H1 (cell line): ENCODE results near the gene SIT1. TPM values are rescaled to one million over a fixed set of nuclear protein-coding genes. Genes with fewer than 3 reads are reported as not detected.

ENCODE experiments used
- BACH1 ChIP-seq: IDR thresholded peaks from 2 replicates; pipeline ENCODE4 v1.6.1; 2012; ENCODE audit warnings: low read length, improper control_type of control experiment
- CREB1 ChIP-seq: IDR thresholded peaks from 2 replicates; pipeline ENCODE4 v1.6.1; 2012; ENCODE audit warnings: inconsistent platforms
- RXRA ChIP-seq: IDR thresholded peaks from 2 replicates; pipeline ENCODE4 v1.6.1; 2011; ENCODE audit warnings: low read depth, mild to moderate bottlenecking, low read length, moderate library complexity; ENCODE audit not compliant: insufficient read depth
- TAF1 ChIP-seq: IDR thresholded peaks from 2 replicates; pipeline ENCODE4 v1.6.1; 2011; ENCODE audit warnings: mild to moderate bottlenecking, low read depth, low read length
- polyA plus RNA-seq, 7 experiments: library from polyadenylated mRNA; depleted of rRNA in 3 of 7; stranded (reverse) in 5 of 7; unstranded in 2 of 7; fragments of >200 nt in 5 of 7; fragments of 200-250 nt in 2 of 7; gene quantifications; 1 replicate in 5 of 7; 2 replicates in 1 of 7; 4 replicates in 1 of 7; pipeline versions ENCODE4 v1.2.1 to v1.2.3, GENCODE V29; 2011 to 2013; ENCODE audit warnings: missing spikeins in 2 of 7, mixed read lengths in 2 of 7
- total RNA-seq: library from RNA; stranded (reverse); fragmentation: NEBNext Ultra II Directional; extraction: Animal tissue kit (Norgen Biotek cat#: 25700); gene quantifications from 2 replicates; pipeline ENCODE4 v1.2.1, GENCODE V29; 2021

SIT1 gene
- total and polyA plus RNA-seq, 2 of the 8 experiments (the other 6 are each of a cell fraction or from before 2014, with no cell fraction given): 8.2 to 12.8 TPM

DNA sequence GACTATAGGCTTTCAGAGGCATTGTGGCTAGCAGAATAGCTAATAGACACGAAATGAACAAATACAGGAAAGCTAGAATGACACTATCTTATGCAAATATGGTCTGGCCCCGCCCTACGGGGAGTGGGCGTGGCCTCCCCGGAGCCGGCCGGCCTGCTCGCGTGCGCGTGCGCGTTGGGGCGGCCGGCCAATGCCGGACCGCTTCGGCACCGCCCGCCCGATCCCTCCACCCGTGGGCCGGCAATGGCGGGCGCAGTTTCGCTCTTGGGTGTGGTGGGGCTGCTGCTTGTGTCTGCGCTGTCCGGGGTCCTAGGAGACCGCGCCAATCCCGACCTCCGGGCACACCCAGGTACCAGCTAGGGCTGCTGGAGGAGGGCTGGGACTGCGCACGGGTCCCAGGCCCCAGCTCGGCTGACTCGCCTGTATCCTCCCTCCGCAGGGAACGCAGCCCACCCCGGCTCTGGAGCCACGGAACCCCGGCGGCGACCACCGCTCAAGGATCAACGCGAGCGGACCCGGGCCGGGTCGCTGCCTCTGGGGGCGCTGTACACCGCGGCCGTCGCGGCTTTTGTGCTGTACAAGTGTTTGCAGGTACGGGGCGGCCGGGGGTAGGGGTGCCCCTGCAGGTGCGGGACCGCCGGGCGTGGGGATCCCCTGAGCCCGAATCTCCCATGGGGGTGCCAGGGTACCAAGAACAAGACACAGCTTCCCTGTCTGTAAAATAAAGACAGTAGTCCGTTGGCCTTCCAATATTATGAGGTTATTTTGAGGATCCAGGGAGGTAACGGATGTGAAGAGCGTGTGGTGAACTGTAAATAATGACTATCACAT is 7.6 kb upstream of the SIT1 start, which contains the start of gene CCDC107 (continued):
- TF ChIP-seq RXRA (no peak), BACH1 (peak; percentile 71), TAF1 (peak; percentile 65; the same call in 1 of the 2 replicates), CREB1 (no peak)
